ENCODE results near the gene ITPK1. TPM values are rescaled to one million over a fixed set of nuclear protein-coding genes. Genes with fewer than 3 reads are reported as not detected.

ITPK1 gene
- total RNA-seq, 3 donors from 2014 or later (not counting 1 experiment from before 2014, with no cell fraction given) = 73.2 to 74.8 (median 74.4) TPM

DNA sequence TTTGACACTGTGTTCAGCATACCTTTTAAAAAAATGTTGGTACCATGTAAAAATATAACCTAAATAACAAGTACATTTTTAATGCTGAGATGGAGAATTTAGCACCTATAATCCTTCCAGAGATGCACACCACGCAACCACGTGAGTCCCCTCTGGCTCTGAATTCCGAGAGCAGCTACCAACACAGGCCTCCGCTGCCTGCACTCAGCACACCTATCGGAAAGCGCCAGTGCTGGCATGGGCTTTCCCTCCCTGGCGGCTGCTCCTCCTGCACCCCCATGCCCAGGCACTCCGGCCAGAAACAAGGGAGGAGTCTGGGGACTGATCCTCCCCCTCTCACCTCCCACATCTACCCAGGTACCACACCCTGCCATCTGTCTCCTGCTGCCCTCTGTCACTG is 47.0 kb downstream of the ITPK1 start:
- Histone ChIP-seq H3K4me1 (ENCODE audit: control insufficient read depth, insufficient read depth, low read length) (peaks cover 46% of the 10 kb centered on the region), H3K36me3 (ENCODE audit: control insufficient read depth, insufficient read depth, low read length) (no peaks in the 10 kb centered on the region), H3K27me3 (ENCODE audit: control insufficient read depth, insufficient read depth, low read length) (no peaks in the 10 kb centered on the region), H3K4me3 (ENCODE audit: low read length) (no peak overlapping the region), H3K9me3 (ENCODE audit: control insufficient read depth, insufficient read depth, low read length) (no peaks in the 10 kb centered on the region), H3K27ac (ENCODE audit: low read length) (no peak overlapping the region)
- 94% methylated on average over 8 of the region's 8 CpGs for WGBS (ENCODE audit: insufficient coverage)
- intact Hi-C loops (cut with micrococcal nuclease) = no loop called here
- Mint-ChIP-seq H3K9me3 (no peaks in the 10 kb centered on the region), H3K27ac (peak overlapping the region in 1 of 2 donors; percentile 78), H3K4me1 (peaks cover 47 to 63% of the 10 kb centered on the region in 2 donors), H3K36me3 (no peaks in the 10 kb centered on the region), H3K27me3 (ENCODE audit: low read depth in 2 of 2) (no peaks in the 10 kb centered on the region), H3K4me3 (no peak overlapping the region)
- ATAC-seq (no peak), DNase-seq (no peak)
- TF ChIP-seq, protein P1, sequence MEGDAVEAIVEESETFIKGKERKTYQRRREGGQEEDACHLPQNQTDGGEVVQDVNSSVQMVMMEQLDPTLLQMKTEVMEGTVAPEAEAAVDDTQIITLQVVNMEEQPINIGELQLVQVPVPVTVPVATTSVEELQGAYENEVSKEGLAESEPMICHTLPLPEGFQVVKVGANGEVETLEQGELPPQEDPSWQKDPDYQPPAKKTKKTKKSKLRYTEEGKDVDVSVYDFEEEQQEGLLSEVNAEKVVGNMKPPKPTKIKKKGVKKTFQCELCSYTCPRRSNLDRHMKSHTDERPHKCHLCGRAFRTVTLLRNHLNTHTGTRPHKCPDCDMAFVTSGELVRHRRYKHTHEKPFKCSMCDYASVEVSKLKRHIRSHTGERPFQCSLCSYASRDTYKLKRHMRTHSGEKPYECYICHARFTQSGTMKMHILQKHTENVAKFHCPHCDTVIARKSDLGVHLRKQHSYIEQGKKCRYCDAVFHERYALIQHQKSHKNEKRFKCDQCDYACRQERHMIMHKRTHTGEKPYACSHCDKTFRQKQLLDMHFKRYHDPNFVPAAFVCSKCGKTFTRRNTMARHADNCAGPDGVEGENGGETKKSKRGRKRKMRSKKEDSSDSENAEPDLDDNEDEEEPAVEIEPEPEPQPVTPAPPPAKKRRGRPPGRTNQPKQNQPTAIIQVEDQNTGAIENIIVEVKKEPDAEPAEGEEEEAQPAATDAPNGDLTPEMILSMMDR (IDR thresholded peaks at IDR 0.05) = no peak

DNA sequence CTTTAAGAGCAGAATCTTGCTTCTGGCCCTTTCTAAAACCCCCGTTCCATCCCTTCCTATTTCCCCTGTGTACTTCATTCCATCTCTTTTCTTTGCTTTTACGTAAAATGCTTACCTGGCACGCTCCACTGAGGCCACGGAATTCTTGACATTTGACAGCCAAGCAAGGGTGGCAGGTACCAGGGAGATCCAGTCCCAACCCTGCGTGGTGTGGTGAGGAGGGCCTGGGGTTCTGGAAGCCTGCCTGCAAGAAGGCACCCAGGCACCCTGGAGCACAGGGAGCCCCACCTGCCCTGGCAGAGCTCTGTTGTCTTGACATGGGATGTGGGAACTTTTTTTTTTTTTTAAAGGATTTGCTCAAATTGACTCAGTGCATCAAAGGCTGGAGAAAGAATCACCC is 48.6 kb downstream of the ITPK1 start:
- Mint-ChIP-seq H3K27me3 (ENCODE audit: low read depth in 2 of 2) (no peaks in the 10 kb centered on the region), H3K36me3 (no peaks in the 10 kb centered on the region), H3K4me3 (peak overlapping the region; percentile 53), H3K27ac (peak overlapping the region; percentile 76 to 84), H3K4me1 (peaks cover 34 to 50% of the 10 kb centered on the region in 2 donors), H3K9me3 (no peaks in the 10 kb centered on the region)
- DNase-seq = no peak
- H3K9me3 ChIP-seq (ENCODE audit: control insufficient read depth, insufficient read depth, low read length) = no peaks in the 10 kb centered on the region
- no peak for ATAC-seq
- peaks cover 37% of the 10 kb centered on the region for H3K4me1 ChIP-seq (ENCODE audit: control insufficient read depth, insufficient read depth, low read length)
- no peak overlapping the region for H3K27ac ChIP-seq (ENCODE audit: low read length)
- 99% methylated on average over 5 of the region's 5 CpGs for WGBS (ENCODE audit: insufficient coverage)
- H3K4me3 ChIP-seq (ENCODE audit: low read length) = no peak overlapping the region
- intact Hi-C loops (cut with micrococcal nuclease) = loop anchor here (2.0 kb wide), 1 partner anchor 30 kb away; no protein-coding TSS in a partner anchor
- TF ChIP-seq, protein P1 (IDR thresholded peaks at IDR 0.05) = no peak
- no peaks in the 10 kb centered on the region for H3K27me3 ChIP-seq (ENCODE audit: control insufficient read depth, insufficient read depth, low read length)
- H3K36me3 ChIP-seq (ENCODE audit: control insufficient read depth, insufficient read depth, low read length) = no peaks in the 10 kb centered on the region

DNA sequence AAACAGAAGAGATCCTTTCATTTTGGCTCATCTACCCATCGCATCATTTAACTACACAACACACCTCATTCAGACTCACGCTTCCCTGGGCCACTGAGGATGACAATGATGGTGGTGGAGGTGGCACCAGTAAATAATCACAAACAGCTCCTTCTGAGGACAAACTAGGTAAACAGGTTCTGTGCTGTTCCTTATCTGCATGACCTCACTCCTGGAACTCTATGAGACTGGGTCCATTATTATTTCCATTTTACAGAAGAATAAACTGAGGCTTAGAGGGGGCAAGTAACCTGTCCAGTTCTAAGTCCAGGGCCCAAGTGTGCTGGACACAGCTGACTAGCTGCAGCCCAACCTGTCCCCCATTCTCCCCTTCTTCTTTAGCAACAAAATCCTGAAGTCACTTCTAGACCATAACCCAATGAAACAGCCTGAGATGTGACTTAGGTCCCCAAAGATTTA is 50.4 kb downstream of the ITPK1 start:
- Mint-ChIP-seq H3K27me3 (ENCODE audit: low read depth in 2 of 2) (no peaks in the 10 kb centered on the region), H3K4me3 (peak overlapping the region; percentile 74), H3K9me3 (no peaks in the 10 kb centered on the region), H3K27ac (peak overlapping the region; percentile 76 to 84), H3K36me3 (no peaks in the 10 kb centered on the region), H3K4me1 (peaks cover 52 to 67% of the 10 kb centered on the region in 2 donors)
- TF ChIP-seq, protein P1 (IDR thresholded peaks at IDR 0.05) = no peak
- Histone ChIP-seq H3K27ac (ENCODE audit: low read length) (peak overlapping the region; percentile 44), H3K9me3 (ENCODE audit: control insufficient read depth, insufficient read depth, low read length) (no peaks in the 10 kb centered on the region), H3K36me3 (ENCODE audit: control insufficient read depth, insufficient read depth, low read length) (no peaks in the 10 kb centered on the region), H3K4me3 (ENCODE audit: low read length) (no peak overlapping the region), H3K4me1 (ENCODE audit: control insufficient read depth, insufficient read depth, low read length) (peaks cover 49% of the 10 kb centered on the region), H3K27me3 (ENCODE audit: control insufficient read depth, insufficient read depth, low read length) (no peaks in the 10 kb centered on the region)
- intact Hi-C loops (cut with micrococcal nuclease) = no loop called here
- DNase-seq (no peak), ATAC-seq (no peak)
- WGBS (ENCODE audit: insufficient coverage) = no CpG with 5 or more reads among the region's 2 CpGs
